Activated T-helper 17 cell treated with anti-CD3 and anti-CD28 coated beads, Interleukin-2, amount 50 U/mL, for 72 hours (primary cell): ENCODE results near the gene GRID1. TPM values are rescaled to one million over a fixed set of nuclear protein-coding genes. Genes with fewer than 3 reads are reported as not detected.
"Not testable (repeated sequence)": the region's sequence is repeated elsewhere in the genome, so short reads cannot be mapped to it uniquely, and the experiment has no call there.

Source experiments
- ATAC-seq: fragments of 150-1000 bp; cut with Tn5 transposase; replicated peaks from 2 replicates; pipeline ENCODE4 v1.10.0; 2021; ENCODE audit warnings: mild to moderate bottlenecking, moderate library complexity
- H3K27ac Mint-ChIP-seq: one replicate; pipeline ENCODE4 v1.8.0; 2022; ENCODE audit warnings: mixed read lengths
- H3K27me3 Mint-ChIP-seq: one replicate; pipeline ENCODE4 v1.8.0; 2022; ENCODE audit warnings: mixed read lengths
- H3K36me3 Mint-ChIP-seq: one replicate; pipeline ENCODE4 v1.8.0; 2022; ENCODE audit warnings: low read depth, mild to moderate bottlenecking, mixed read lengths
- H3K4me1 Mint-ChIP-seq: one replicate; pipeline ENCODE4 v1.8.0; 2022; ENCODE audit warnings: mixed read lengths
- H3K4me3 Mint-ChIP-seq: one replicate; pipeline ENCODE4 v1.8.0; 2022; ENCODE audit warnings: mild to moderate bottlenecking, mixed read lengths
- H3K9me3 Mint-ChIP-seq: one replicate; pipeline ENCODE4 v1.8.0; 2022; ENCODE audit warnings: mixed read lengths
- total RNA-seq, 2 donors: library from RNA; stranded (reverse); gene quantifications; one replicate each; pipeline ENCODE4 v1.2.3, GENCODE V29; 2022

GRID1 gene
- total RNA-seq, 2 donors from 2014 or later, result not detected

DNA sequence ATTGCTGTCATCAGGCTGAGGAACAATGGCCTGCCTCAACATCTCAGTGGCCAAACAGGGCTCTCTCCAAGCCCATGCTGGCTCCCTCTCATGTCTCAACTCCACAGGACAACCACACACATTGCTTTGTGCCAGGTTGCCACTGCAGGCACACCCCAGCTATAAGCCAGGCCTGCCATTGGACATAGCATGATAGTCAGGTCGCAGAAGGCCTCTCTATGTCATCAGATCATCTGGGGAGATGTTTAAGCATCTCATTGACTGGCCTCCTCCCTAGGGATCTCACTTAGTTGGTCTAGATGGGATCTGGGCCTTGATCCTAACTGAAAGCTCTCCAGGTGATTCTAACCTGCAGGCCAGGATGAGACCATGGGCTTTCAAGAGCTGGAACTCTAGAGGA lies 257.2 kb downstream of the GRID1 start:
- Mint-ChIP-seq H3K4me1 (no peaks in the 10 kb centered on the region), H3K27ac (no peak overlapping the region), H3K4me3 (no peak overlapping the region), H3K36me3 (no peaks in the 10 kb centered on the region), H3K27me3 (peaks cover 4% of the 10 kb centered on the region), H3K9me3 (no peaks in the 10 kb centered on the region)
- ATAC-seq, result no peak

DNA sequence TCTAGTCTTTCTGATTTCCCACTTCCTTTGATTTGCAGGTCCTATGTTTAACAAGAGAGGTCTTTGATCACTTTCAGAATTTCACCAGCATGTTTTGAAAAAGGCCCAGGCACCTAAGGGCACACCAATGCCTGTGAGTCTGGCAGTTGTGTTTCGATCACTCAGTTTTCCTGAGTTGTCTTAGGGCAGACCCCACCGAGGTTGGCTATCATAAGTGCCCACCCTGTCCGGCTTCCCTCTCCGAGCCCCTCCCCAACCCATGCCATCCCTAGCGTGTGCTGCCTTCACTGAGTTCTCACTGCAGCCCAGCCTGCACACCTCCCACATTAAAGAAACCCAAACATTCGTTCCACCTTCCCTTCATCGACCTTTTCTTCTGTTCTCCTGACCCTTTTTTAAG lies 257.9 kb downstream of the GRID1 start:
- H3K27me3 Mint-ChIP-seq, result peaks cover 4% of the 10 kb centered on the region
- no peaks in the 10 kb centered on the region for H3K4me1 Mint-ChIP-seq
- no peaks in the 10 kb centered on the region for H3K9me3 Mint-ChIP-seq
- H3K27ac Mint-ChIP-seq, result no peak overlapping the region
- ATAC-seq, result no peak
- H3K36me3 Mint-ChIP-seq, result no peaks in the 10 kb centered on the region
- no peak overlapping the region for H3K4me3 Mint-ChIP-seq

DNA sequence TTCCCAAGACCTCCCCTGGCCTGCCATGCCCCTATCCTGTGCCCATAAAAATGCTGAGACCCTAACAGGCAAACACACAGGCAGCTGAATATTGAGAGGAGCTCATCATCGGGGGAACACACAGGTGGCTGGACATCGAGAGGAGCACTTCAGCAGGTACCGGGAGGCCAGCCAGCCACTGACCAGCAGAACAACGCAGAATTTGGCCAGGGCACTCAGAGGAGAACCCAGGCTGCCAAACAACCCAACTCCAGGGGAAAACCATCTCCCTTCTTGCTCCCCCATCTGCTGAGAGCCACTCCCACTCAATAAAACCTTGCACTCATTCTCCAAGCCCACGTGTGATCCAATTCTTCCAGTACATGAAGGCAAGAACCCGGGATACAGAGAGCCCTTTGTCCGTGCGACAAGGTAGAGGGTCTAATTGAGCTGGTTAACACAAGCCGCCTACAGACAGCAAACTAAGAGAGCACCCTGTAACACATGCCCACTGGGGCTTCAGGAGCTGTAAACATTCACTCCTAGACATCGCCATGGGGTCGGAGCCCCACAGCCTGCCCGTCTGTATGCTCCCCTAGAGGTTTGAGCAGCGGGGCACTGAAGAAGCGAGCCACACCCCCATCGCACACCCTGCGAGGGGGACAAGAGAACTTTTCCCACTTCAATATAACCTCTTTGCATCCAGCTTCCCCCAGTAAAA lies 258.8 kb downstream of the GRID1 start:
- H3K36me3 Mint-ChIP-seq, result not testable (repeated sequence)

DNA sequence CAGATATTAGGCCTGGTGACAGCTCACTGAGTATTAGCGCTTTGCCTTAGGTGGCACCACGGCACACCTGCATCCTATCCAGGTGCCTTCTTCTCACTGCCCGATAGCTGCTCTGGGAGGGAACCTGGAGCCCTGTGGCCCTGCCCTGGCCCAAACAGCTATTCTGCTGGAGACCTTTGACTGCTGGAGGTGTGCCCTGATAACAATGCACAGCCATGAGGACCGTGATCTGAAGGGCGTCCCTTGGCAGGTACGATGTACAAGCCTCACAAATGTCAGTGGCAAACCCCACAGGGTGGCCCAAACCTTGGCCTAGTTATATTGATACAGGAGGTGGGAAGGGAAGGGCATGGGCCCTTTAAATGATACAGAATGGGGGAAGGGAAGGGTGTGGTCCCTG lies 259.5 kb downstream of the GRID1 start:
- no peak overlapping the region for H3K4me3 Mint-ChIP-seq

More for the DNA sequence above, 258.8 kb downstream of the GRID1 start:
- not testable (repeated sequence) for H3K27me3 Mint-ChIP-seq, H3K4me3 Mint-ChIP-seq, H3K4me1 Mint-ChIP-seq, H3K9me3 Mint-ChIP-seq, ATAC-seq, H3K27ac Mint-ChIP-seq

DNA sequence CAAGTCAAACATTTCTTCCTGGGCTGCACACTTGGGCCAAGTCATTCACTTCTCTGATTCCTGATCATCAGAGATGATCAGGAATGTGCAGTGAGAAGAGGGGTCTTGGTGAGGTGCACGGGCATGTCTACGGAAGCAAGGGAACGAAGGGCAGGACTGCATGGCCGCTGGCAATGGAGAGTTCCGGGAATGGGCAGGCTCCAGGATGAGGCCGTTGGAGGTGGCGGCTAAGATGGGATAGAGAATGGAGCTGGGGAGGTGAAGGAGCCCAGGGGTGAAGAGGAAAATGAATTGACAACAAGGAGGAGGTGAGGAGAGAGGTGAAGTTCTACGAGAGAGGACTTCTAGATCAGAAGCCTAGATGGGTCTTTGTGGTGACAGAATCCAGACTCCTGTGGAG lies 260.0 kb downstream of the GRID1 start:
- Mint-ChIP-seq H3K4me3 (no peak overlapping the region), H3K36me3 (no peaks in the 10 kb centered on the region), H3K27me3 (no peaks in the 10 kb centered on the region), H3K4me1 (no peaks in the 10 kb centered on the region), H3K27ac (no peak overlapping the region), H3K9me3 (no peaks in the 10 kb centered on the region)
- no peak for ATAC-seq

More for the DNA sequence above, 259.5 kb downstream of the GRID1 start:
- ATAC-seq, result no peak
- Mint-ChIP-seq H3K9me3 (no peaks in the 10 kb centered on the region), H3K36me3 (no peaks in the 10 kb centered on the region), H3K27ac (no peak overlapping the region), H3K4me1 (no peaks in the 10 kb centered on the region), H3K27me3 (no peaks in the 10 kb centered on the region)

DNA sequence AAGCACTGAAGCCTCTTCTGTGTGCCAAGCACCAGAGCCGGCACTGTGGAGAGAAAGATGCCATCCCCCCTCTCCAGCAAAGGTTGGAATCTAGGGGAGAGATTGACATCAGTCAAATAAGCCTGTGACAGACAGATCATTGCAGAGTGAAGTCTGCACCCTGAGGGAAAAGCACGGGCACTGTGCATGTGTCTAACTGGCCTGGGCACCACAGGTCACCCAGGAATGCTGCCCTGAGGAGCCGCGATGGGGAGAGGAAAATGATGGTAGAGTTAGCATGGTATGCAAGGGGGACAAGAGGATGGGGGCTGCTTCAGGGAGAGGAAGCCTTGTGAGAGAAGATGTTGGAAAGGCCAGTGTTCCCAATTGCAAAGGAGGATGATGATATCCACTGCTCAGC lies 261.0 kb downstream of the GRID1 start:
- Mint-ChIP-seq H3K27me3 (no peaks in the 10 kb centered on the region), H3K36me3 (no peaks in the 10 kb centered on the region), H3K27ac (no peak overlapping the region), H3K4me3 (no peak overlapping the region), H3K9me3 (no peaks in the 10 kb centered on the region), H3K4me1 (no peaks in the 10 kb centered on the region)
- no peak for ATAC-seq

DNA sequence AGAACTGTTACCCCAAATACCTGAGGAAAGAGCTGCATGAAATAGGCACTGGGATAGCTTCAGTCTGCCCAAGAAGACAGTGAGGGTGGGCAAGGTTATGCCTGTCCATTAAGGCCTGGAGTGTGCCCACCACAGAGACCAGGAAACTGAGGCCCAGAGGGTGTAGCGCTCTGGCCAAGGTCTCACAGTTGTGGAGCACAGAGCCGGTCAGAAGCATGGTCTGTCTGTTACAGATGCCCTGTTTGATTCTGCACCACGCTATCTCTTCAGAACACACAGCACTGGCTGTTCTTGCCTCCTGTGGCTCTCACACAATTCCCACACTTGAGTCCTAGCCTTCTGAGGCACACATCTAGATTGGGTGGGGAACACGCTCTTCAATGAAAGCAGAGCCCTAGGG lies 261.4 kb downstream of the GRID1 start:
- no peak overlapping the region for H3K4me3 Mint-ChIP-seq
- no peaks in the 10 kb centered on the region for H3K36me3 Mint-ChIP-seq
- H3K9me3 Mint-ChIP-seq, result no peaks in the 10 kb centered on the region

DNA sequence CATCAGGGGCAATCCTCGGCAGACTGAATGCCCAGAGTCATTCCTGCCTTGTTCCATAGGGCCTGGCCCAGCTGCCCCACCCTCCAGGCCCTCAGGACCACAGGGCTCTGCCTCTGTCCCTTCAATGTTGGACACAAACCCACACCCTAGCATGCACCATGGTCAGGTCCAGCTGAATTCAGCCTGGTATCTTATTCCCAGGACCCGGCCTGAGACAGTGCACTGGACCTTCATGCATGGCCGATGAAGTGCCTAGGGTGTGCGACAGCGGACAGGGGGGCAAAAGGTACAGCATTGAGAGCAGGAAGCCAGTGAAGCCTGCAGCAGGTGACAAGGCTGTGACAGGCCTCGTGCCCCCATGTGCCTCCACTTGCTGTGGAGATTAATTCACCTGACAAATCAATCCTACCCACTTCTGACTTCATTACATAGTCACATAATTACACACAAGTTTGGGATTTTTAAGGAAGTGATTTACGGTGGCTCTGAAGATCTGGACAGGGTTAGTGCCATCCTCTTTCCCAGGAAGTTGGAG lies 261.9 kb downstream of the GRID1 start:
- Mint-ChIP-seq H3K27me3 (no peaks in the 10 kb centered on the region), H3K4me3 (no peak overlapping the region), H3K27ac (no peak overlapping the region), H3K36me3 (no peaks in the 10 kb centered on the region), H3K4me1 (no peaks in the 10 kb centered on the region), H3K9me3 (no peaks in the 10 kb centered on the region)
- ATAC-seq, result no peak

More for the DNA sequence above, 261.4 kb downstream of the GRID1 start:
- ATAC-seq, result no peak
- Mint-ChIP-seq H3K27ac (no peak overlapping the region), H3K27me3 (no peaks in the 10 kb centered on the region), H3K4me1 (no peaks in the 10 kb centered on the region)

DNA sequence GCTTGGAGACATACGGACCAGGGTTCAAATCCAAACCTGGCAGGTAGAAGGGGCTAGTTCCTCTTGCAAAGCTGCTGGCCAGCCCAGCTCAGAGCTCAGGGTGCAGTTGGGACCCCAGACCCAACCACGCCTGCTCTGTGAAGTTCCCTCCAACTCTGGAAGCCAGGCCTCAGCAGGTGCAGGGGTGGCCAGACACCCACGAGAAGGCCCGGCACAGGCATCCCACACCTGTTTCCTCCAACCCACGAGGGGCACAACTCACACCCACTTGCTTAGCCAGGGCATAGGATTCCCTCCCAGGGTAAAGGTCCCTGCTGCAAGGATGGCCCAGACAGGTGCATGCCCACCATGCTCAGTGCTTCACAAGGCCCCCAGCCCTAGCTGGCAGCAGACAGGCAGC lies 262.4 kb downstream of the GRID1 start:
- Mint-ChIP-seq H3K9me3 (no peaks in the 10 kb centered on the region), H3K36me3 (no peaks in the 10 kb centered on the region)
- no peak for ATAC-seq

DNA sequence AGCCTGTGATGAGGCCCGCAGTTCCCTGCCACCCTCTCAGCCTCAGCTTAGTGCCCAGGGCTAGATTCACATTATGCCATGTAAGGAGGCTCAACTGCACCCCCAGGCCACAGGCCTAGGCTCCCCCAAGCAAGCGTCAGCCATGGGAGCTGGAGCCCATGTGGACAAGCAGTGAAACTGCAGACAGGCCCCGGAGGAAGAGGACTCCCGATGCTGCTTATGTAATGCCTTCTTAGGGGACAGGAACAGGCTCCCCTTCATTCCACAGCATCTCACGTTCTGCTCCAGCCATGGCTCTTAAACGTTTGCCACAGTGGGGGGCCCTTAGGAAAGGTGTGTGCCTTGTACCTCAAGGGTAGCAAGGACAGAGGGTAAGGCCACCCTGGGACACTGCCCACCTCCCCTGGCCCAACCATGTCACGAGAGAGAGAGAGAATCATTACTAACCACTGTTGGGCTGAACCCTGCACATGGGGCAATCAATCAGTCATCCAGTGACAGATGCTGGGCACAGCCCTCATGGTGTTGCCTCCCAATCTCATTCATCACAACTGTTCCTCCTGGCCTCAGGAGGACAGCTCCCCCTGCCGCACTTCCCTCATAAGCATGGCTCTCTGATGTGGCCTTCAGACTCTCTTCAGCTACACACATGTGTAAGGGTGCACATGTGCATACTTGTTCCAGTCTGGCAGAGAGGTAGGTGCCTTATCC lies 263.0 kb downstream of the GRID1 start:
- Mint-ChIP-seq H3K27ac (no peak overlapping the region), H3K4me3 (no peak overlapping the region)
- ATAC-seq, result no peak

More for the DNA sequence above, 262.4 kb downstream of the GRID1 start:
- H3K4me1 Mint-ChIP-seq, result no peaks in the 10 kb centered on the region
- no peaks in the 10 kb centered on the region for H3K27me3 Mint-ChIP-seq
- no peak overlapping the region for H3K4me3 Mint-ChIP-seq
- H3K27ac Mint-ChIP-seq, result no peak overlapping the region

DNA sequence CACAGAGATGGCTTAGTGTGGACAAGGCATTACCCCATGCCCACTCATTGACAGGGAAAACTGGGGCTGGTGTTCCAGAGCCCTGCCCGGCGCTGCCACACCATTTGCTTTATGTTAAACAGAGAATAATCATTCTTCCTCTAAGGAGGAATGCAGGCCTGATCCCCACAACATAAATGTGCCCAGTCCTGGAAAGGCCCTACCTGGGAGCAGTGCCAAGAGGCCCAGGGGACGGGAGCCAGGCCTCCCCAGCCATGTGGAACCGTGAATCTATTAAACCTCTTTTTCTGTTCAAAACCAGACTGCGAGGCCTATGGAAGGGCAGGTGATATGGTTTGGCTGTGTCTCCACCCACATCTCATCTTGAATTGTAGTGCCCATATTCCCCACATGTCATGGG lies 264.1 kb downstream of the GRID1 start:
- H3K9me3 Mint-ChIP-seq, result no peaks in the 10 kb centered on the region
- no peak for ATAC-seq
- no peak overlapping the region for H3K4me3 Mint-ChIP-seq
- no peak overlapping the region for H3K27ac Mint-ChIP-seq
- no peaks in the 10 kb centered on the region for H3K27me3 Mint-ChIP-seq
- H3K4me1 Mint-ChIP-seq, result no peaks in the 10 kb centered on the region
- no peaks in the 10 kb centered on the region for H3K36me3 Mint-ChIP-seq

More for the DNA sequence above, 263.0 kb downstream of the GRID1 start:
- Mint-ChIP-seq H3K4me1 (no peaks in the 10 kb centered on the region), H3K27me3 (no peaks in the 10 kb centered on the region), H3K9me3 (no peaks in the 10 kb centered on the region), H3K36me3 (no peaks in the 10 kb centered on the region)

DNA sequence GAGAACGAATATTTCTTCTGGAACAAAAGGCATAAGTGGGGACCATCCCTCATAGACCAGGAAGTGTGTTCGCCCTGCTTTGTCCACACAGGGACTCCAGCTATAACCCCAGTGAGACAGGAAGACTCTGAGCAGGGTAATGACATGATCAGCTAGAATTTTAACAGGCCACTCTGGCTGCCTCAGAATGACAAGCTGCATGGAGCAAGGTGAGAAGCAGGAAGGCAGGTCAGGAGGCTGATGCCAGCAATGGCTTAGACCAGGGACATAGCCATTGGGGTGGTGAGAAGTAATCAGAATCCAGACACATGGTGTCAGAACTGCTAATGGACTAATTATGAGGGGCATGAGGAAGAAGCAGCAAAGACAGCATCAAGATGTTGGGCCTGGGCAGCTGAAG lies 264.6 kb downstream of the GRID1 start:
- Mint-ChIP-seq H3K4me1 (no peaks in the 10 kb centered on the region), H3K4me3 (no peak overlapping the region), H3K36me3 (no peaks in the 10 kb centered on the region), H3K27me3 (no peaks in the 10 kb centered on the region), H3K27ac (no peak overlapping the region), H3K9me3 (no peaks in the 10 kb centered on the region)
- no peak for ATAC-seq

DNA sequence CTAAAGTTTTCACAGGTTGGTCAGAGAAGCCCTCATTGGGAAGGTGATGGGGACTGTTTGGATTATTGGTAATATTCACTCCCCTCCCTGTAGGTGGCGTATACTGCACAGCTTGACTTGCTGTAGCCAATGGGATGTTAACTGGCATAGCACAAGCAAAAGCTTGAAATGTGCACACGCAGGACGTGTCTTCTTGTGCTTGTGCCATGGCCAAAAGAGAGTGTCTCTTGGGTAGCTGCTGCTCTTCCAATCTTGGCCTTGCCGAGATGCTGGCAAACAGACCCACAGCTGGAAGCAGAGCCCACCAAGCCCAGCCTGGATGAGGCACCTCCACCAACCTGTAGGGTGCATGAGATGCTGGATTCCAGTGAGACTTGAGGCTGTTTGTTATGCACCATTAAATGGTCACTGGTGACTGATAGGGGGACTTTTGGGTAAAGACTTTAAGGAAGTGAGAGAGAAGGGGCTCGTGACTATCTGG lies 266.0 kb downstream of the GRID1 start:
- Mint-ChIP-seq H3K27ac (no peak overlapping the region), H3K9me3 (no peaks in the 10 kb centered on the region), H3K4me3 (no peak overlapping the region), H3K4me1 (no peaks in the 10 kb centered on the region), H3K27me3 (peaks cover 3% of the 10 kb centered on the region), H3K36me3 (no peaks in the 10 kb centered on the region)
- ATAC-seq, result peak; percentile 59

DNA sequence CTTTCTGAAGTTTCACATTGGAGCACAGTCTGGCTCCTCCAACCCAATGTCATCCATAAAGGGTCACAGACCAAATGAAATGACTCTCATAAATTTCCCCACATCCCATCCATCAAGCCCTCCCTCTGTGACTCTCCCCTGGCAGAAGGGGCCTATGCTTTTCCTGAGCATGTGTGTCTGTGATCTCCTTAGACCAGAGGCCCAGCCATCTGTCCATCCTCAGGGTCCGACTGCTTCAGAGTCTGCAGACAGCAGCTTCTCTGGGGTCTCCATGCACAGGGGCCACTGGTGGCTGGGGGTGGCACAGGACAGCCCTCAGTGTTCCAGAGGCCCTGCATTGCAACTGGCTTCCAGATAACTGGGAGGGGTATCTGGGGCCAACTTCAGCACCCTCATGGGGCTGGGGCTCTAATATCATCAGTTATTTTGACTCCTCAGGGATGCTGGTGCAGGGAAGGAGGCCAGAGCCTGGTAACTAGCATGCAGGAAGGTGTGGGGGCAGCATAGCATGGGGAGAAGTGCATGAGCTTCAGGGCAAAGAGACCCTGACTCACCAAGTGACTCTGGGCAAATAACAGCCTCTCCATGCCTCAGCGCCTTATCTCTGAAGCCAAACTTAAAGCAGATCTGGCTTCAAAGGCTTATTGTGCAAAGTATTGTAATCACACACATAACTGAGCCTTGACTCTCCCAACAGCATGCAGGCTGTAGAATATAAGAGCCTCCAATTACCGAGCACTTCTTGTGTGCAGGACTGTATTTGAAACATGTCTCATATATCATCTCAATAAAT lies 266.9 kb downstream of the GRID1 start:
- H3K36me3 Mint-ChIP-seq, result no peaks in the 10 kb centered on the region
- H3K4me1 Mint-ChIP-seq, result no peaks in the 10 kb centered on the region
- H3K27me3 Mint-ChIP-seq, result peaks cover 3% of the 10 kb centered on the region
- H3K27ac Mint-ChIP-seq, result no peak overlapping the region
- ATAC-seq, result no peak
- no peak overlapping the region for H3K4me3 Mint-ChIP-seq
- no peaks in the 10 kb centered on the region for H3K9me3 Mint-ChIP-seq
